Fibroblast of skin of right quadriceps (primary cell): ENCODE data around the gene KRT12.
A peak's percentile ranks its signal among the peaks of the same experiment; 100 is the strongest.
"Not testable (repeated sequence)": the region's sequence is repeated elsewhere in the genome, so short reads cannot be mapped to it uniquely, and the experiment has no call there.

Experiments
- DNase-seq: peaks from one replicate; pipeline ENCODE4 v3.0.0-alpha.2; 2013

KRT12 gene

DNA sequence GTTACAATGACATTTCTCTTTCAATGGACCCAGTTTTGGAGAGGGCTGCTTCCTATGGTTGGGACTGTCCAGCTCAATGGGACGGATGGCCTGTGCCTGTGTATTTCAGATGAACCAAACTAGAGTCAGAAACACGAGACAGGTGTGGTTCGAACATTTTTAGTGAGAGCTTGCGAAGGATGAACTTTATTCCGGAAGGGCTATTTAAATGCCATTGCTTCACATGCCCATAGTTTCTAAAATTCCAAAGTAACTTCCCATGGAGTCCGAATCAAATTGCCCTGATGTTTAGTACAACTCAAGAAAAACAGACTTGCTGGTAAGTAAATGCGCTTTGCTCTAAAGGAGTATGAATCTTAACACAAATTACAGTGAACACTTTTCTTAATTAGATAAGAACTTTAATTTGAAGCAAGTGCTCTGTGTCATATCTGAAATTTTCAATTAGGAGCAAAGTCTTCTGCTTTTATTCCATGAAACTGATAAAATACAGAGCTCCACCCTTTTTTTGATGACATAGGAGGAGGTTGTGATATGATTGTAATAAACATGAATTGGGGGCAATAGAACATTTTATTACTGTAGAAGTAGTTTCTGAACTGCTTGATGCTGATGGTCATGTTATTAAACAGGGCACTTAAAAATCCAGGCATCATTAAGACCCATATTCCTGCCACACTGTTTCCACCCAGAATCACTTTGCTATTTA lies 16.8 kb upstream of the KRT12 start:
- DNase-seq = no peak

DNA sequence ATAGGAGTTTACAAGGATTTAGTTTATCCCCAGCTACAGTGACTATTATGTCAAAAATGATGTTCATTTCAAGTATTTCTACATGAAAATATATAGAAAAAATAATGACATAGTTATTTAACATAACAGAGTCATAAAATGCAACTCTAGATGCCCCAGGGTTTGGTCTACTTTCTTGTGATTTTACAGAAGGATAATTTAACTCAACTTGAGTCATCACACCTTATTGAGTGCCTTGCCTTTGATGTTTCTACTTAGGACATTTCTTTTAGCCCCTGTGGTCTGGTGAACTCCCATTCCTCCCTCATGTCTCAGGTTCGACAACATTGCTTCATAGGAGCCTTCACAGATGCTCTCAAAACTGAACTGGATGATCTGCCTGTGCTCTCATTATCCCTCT lies 16.0 kb upstream of the KRT12 start:
- DNase-seq = no peak

DNA sequence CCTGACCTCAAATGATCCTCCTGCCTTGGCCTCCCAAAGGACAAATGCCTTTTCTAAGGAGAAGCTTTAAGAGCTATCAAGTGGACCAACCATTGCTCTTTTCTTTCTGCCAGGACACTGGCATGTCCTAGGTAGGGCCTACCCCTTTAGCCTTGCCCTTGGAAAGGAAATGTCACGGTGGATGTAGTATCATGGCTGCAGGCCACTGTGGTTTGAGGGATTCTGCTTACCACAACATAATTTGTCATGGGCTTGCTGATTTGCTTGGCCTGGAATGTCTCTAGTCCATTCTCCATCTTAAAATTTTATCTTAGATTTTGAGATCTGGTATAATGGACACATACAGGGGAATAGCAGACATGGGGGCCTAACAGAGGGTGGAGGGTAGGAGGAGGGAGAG lies 12.0 kb upstream of the KRT12 start:
- DNase-seq = no peak

DNA sequence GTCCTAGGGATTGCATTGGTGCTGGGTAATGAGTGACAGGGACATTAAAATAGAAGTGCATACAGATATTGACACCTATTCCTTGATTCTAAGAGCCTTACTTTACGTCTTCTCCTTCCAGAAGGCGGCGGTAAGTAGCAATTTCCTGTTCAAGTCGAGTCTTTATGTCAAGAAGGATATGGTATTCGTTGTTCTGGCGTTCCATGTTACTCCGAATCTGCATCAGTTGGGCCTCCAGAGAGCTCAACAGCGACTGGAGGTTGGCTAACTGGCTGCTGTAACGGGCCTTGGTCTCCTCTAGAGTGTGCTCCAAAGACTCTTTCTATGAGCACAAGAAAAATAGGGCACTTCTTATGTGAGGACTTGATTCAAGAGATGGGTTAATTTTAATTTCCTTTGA lies 11.0 kb upstream of the KRT12 start:
- no peak for DNase-seq

DNA sequence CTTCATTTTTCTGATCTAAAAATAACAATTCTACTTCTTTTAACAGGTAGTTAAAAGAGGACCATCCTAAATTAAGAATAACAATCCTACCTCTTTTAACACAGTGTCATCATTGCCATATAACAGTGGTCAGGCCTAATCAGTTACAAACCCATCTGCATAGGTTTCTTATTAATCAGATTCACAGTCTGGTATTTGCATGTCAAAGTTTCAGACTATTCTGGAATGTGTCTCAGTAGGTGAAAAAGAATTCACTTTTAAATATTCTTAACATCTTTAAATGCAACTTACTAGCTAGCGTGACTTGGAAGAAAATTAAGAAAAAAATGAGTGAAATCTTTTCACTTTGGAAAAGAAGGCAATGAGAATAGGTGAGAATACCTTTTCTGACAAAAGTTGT lies 6.8 kb upstream of the KRT12 start:
- peak; percentile 7 for DNase-seq

DNA sequence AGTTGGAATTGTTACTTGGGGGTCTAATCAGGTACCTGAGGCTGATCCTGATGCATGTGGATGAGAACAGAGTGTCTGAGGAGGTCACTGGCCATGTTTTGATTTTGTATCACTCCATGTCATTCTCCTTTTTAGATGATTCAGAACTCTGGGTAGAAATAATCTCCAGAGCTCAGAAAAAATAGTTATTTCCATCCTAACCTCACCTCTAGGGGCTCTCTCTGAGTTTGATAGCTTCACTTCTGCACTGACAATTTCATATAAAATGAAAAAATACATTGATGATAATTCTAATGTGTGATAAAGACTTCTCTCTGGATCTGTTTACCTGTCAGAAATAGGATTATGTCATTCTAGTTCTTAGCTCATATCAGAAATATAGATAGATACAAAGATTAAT lies 6.2 kb upstream of the KRT12 start:
- no peak for DNase-seq

DNA sequence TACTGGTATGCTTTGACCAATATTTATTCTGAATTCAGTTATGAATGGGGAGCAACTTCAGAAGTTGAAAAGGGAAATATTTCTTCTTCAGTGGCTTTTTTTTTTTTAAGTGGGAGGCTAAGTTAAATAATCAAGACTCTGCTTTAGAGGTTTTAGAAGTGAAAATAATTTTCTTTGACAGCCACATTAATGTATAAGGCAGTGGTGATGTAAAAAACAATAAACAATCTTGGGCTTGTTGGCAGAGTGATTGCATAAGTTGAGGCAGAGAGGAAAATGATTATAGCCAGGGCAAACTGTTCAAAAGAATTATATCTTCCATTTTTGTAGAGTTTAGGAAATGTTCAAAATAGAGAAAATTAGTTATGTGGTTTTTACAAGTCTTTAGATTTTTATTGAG lies 5.4 kb upstream of the KRT12 start:
- no peak for DNase-seq

DNA sequence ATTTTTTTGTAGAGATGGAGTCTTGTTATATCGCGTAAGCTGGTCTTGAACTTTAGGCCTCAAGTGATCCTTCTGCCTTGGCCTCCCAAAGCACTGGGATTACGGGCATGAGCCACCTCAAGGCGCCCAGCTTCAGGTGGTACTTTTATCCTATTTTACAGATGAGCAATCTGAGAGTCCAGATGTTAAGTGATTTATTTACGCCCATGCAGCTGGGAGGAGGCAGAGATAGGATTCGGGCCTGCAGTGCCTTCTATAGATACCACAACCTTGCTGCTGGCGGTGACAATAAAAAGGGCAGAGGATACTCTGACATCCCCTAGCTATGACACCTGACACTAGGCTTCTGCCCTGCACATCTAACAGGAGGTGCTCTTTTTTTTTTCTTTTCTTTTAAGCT lies 4.3 kb upstream of the KRT12 start:
- DNase-seq = no peak

DNA sequence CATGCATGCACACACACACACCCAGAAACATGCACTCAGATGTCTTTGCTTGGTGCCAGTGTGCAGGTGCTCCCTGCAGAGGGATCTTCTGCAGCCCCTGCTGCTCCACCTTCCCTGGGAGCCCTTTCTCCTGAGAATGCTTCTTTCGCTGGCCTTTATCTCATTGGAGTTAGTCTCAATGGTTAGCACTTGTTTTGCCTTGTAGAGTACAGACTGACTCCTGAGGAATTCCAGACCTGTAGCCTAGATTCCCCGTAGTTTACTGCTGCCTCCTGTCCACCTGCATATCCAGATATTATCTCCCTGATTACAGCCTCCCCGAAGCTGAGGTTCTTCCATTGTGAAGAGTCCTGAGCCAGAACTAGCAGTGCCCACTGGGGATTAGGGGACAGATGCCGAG lies 3.1 kb upstream of the KRT12 start:
- DNase-seq = no peak

DNA sequence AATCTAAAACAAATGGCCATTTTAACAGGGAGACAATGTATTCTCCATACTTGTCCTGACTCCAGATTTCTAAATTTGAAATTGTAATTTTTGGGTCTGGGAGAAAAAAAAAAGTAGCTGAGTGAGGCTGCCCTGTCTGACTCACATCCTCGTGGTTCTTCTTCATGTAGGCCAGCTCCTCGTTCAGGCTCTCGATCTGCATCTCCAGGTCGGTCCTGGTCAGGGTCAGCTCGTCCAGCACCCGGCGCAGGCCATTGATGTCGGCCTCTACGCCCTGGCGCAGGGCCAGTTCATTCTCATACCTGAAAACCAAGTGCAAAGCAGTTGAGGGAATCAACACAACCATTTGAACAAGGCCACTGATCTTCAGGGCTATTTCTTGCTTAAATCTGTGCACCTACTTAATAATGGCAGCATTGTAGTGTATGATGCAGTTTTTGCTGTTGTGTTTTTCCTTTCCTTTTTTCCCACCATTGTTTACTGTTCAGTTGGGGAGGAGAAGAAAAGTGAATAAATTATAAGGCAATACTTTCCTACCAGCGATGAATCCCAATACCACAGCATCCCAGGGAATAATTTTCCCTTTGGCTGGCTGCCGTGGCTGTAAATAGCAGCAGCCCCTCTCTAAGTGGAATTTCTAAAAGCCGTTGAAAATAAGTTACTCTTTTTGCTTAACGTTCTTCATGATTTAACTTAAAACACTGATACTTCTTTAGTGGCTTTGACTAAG lies 2.2 kb downstream of the KRT12 start:
- no peak for DNase-seq

DNA sequence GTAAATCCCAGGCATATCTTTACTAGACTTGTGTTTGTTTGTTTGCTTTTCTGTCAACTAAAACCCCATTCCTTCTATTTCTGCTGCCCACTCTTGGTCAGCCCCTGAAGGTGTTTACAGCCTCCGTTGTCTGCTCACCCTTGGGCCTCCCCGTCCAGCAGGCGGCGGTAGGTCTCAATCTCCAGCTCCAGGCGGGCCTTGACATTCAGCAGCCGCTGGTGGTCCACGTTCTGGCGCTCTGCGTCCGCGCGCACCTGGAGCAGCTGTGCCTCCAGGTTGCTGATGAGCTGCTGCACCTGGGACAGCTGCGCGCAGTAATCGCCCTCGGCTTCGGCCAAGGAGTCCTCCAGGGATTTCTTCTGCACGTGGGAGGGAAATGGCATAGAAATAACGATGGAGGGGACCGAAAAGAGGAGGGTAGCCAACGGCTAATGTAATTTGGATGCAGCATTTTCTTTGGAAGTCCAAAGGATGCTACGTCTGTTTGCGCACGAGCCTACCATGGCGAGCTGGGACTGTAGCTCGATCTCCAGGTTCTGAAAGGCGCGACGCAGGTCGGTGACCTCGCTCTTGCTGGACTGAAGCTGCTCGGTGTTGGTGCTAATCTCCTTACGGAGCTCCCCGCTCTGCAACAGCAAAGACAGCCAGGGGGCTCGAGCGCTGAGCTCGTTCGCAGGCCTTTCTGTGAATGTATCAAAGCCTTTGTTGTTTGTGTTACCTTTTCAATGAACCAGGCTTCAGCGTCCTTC lies 3.9 kb downstream of the KRT12 start:
- peak; percentile 11 for DNase-seq

DNA sequence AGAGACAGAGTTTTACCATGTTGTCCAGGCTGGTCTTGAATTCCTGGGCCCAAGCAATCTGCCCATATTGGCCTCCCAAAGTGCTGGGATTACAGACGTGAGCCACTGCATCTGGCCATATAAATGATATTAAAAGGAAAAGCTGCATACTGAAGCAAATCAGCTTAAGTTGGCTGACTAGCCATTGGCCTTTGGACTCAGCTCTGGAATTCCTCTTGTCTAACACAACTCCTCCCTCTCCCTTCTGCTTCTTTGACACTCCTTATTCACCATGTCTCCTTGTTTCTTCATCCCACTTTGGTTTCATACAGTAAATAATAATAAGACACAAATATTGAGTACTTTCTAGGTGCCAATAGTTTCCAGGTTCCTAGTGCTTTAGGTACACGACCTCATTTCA lies 7.5 kb downstream of the KRT12 start:
- no peak for DNase-seq

DNA sequence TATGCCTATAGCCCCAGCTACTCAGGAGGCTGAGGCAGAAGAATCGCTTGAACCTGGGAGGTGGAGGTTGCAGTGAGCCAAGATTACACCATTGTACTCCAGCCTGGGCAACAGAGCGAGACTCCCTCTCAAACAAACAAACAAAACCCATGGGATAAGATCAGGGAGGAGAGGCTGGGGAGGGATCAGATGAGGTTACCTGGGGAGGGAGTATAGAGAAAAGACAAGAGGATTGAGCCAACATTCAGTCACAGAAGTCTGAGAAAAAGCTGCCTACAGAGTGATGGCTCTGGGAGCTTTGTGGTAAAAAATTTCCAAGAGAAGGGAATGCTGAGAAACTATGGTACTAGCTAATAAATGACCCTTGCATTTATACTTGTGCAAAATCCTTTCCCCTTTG lies 8.4 kb downstream of the KRT12 start:
- not testable (repeated sequence) for DNase-seq

DNA sequence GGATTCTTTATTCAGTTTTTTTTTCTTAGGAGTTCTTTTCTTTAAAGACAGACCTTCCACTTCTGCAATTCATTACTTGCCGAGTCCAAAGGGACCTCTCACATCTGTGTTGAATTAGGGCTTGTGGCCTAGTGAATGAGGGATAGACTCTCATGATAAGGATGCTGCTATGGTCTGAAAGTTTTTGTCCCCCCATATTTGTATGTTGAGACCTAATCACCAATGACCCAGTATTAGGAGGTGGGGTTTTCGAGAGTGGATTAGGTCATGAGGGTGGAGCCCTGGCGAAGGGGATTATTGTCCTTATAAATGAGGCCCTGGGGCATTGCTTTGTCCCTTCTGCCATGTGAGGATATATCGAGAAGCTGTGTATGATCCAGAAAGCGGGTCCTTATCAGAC lies 9.5 kb downstream of the KRT12 start:
- DNase-seq = peak; percentile 77

DNA sequence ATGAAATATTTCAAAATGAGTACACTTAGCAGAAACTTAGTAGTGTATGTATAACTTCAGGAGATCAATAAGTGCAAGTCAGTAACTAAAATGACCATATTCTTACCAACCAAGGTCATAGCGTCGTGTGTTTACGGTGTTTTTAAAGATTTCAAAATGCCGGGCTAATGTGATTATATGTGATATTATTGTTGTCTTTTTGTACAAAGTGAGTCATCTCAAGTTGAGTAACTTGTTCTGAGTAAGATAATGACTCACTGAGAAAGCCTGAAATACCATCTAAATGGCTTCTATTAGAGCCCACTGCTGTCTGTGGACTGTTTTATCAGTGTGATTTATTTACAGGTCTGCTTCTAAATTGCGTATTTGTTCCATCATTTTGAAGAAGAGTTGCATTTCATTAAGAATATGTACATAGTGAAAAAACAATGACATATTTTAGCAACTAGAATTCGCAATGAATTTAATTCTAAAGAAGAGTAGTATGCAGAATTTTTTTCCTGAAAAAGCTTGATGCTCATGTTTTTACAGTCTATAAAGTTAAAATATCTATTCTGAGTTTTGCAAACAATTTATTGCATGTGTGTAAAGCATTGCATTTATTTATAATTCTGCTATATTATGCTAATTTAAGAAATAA lies 12.7 kb downstream of the KRT12 start:
- DNase-seq = peak; percentile 90

DNA sequence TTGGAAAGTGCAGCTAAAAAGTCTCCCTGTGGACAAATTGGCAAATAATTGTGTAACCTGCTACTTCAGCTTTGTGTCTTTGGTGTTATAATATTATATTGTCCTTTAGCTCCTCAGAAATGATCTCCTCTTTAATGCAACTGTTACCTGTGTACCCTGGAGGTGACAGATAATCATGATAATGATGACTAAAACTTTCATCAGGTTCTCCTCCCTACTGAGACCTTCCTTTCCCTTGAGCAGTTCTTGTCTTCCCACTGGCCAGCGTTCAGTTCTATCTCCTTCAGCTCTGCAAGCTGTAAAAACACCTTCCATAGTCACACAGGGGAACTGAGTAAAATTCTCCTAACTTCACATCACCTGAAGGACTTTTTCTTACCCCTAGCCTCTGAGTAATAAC lies 14.7 kb downstream of the KRT12 start:
- DNase-seq = no peak

DNA sequence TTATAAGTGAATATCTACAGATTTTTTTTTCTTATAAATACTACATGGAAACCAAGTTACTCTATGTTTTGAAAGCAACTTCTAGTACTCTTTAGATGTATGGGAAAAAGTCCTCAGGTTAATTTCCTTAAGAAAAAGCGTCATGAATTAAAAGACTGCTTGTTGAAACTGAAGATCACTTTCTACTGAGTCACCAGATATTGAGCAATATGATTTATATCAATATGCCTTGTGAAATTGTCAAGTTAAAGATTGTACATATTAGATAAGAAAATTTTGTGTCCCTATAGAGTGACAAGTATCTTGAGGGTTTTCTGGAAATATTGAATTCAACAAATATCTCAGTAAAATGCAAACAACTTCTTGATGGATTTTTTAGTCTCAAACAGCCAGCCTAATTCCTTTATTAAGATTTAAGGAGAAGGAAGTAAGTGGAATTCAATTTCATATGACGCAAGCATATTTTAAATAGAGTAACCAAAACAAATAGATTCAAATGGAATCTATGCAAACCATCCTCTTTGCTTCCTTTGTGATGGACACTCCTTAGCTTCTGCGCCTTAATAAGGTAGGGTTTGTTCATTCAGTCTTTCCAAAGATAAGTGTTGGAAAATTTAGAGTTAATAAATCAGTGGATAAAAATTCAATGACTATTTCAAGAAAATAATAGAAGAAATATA lies 16.6 kb downstream of the KRT12 start:
- DNase-seq = peak; percentile 19

DNA sequence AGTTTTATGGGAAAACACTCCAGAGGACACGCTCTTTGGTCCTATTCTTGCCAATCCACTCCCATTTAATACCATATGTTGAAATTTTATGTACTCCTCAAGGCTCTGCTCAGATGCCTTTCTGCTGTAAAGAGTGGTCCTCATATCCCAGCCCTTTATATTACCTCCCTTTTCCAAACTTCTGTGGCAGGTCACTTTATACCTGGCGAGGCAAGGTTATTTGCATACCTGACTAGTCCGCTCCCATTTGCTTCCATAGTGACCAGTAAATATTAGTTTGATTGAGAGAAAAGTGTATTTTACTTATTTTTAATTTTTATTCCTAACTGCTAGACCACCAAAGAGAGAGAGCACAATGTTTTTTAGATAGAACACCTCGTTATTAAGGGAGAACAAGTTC lies 17.3 kb downstream of the KRT12 start:
- DNase-seq = no peak

DNA sequence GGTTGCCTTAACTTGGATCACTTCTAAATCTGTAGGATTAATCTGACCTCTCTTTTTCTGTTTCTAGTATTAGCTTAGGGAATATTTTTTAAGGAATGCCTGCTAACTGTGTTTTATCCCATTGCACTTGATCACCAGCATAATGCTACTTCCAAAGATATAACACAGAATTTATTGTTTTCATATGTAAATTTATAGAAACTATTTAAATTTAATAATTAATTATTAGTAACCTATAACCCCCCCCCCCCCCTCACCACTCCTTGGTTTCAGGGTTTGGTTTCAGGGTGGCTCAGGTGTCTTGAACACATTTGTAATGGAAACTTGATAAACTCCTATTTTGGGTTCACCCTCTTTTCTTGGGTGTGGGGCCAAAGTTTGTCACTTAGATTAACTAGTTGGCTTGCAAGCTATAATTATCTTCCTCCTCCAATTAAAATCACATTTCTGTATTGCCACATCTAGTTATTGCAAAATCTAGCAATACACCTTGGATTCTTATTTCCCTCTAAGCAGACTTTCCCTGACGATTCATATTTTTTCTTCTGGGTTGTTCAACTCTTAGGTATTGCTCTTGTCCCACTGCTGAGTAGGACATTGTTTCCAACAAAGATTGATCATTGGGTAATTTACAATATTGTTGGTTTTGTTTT lies 18.3 kb downstream of the KRT12 start:
- no peak for DNase-seq

DNA sequence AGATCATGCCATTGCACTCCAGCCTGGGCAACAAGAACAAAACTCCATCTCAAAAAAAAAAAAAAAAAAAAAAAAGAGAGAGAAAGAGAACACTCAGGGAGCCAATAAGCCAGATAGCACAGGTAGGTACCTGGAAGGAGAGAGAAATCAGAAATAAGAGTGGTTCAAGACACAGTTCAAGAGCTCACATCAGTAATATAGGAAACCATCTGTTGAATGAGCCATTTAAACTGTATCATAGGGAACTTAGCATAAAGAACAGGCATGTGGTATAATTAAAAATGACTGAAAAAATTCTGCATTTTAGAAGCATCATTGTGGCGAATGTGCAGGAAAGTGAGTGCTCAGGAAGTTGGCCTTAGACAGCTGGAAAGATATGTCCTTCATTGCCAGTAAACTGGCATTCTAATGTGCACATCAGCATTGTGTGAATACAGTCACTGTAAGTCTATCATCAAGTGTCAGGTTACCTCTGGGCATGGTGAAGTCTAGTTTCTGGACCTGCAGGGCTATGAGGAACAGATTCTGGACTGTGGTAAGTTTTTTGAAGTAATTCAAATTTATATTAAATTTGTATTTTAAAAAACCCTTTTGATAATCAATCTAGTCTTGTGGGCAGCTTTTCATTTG lies 20.4 kb downstream of the KRT12 start:
- DNase-seq = no peak

DNA sequence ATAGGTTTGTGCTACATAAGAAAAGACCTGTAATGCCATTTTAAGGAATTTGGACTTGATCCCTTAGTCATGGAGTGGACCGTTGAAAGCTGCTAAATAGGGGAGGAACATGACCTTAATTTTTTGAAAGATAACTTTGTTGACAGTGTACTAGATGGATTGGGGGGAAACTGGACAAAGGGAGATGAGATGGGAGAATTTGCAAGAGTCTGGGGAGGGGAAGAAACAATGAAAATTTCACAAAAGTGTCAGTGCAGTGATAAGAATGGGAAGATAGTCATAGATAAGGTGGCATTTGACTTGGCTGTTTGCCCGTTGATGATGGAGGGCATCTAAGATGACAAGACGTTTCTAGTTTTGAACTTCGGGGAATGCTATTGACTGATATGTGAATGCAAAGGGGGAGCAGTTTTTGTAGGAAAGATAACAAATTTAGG lies 22.3 kb downstream of the KRT12 start:
- DNase-seq = no peak

DNA sequence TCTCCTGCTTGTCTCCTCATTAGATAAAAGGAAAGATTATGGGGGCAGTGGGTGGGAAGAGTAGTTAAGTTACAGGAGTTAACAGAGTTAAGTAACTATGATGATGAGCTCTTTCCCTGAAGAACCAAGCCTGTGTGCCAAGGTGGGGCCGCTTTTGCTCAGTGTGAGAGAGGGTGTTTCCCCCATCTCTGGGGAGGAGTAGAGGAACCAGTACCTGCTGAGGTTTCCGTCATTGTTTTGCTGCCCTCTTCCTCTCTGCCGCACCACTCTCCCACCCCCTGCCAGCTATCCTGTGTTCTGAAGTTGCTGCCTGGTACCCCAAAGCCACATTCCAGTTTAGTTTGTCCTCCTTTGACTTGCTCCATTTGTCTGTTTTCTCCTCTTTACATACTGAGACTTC lies 23.8 kb downstream of the KRT12 start:
- no peak for DNase-seq
